ENCODE data around the gene FEN1.

DNA sequence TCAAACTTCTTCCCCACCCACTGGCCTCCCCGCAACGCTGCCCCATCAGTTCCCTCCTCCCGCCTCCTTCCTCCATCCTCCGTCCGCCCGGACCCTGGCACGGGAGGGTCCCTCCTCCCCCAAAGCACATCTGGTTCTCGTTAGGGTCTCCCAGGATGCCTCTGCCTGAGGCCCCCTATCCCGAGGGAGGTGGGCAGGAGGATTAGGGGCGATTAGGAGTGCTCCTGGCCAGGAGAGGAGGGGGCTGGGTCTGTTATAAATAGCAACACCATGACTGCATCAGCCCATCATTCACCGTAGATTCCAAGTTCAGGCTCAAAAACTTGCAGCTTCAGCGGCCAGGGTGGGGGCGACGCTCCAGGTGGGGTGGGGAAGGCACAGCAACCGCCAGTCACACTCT, 29.9 kb upstream of the FEN1 start:
- TF ChIP-seq EZH2 (IDR thresholded peaks at IDR 0.05) (no peak), POLR2AphosphoS5 (IDR thresholded peaks at IDR 0.05; ENCODE audit: borderline replicate concordance, low read depth, low read length) (no peak)

Measured in SK-N-MC (cell line).